Globus pallidus (tissue), 1 donor: Measurements from ENCODE around the gene NR0B2.
"Not testable (repeated sequence)": the region's sequence is repeated elsewhere in the genome, so short reads cannot be mapped to it uniquely, and the experiment has no call there.

Experiments used
- DNase-seq: peaks from one replicate; pipeline ENCODE4 v3.0.0-alpha.2; 2015; ENCODE audit warnings: low spot score

Gene NR0B2, protein sequence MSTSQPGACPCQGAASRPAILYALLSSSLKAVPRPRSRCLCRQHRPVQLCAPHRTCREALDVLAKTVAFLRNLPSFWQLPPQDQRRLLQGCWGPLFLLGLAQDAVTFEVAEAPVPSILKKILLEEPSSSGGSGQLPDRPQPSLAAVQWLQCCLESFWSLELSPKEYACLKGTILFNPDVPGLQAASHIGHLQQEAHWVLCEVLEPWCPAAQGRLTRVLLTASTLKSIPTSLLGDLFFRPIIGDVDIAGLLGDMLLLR

DNA sequence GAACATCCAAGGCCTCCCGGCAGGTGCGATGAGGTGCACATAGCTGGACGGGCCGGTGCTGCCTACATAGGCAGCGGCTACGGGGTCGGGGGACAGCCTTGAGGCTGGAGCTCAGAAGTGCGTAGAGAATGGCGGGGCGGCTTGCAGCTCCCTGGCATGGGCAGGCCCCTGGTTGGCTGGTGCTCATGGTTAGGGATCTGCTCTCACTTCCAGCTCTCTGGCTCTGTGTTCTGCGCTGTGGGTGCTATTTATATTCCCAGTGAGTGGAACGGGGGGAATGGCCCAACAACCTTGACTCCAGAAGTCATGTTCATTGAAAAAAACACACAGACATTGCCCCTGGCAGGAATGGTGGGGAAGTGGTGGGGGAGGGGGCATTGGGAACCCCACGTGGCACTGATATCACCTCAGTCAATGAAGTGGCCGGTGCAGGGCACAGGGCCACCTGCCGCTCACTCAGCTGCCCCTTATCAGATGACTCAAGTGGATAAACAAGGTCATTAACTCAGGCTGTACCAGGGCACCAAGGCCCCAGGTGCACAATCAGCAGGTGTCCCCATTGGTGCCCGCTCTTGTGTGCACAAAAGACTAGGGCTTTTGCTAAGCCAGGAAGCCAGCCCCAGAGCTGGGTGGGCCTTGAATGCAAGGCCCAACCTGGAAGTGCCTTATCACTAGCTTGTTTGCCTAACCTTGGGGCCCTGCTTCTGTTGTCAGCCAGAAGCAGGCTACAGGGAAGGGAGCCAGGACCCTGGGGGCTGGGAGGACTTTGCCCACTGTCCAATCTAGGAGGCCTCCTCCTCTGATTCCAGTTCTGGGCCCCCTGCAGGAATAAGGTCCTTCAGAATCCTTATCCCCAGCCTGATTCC, at the start of gene NR0B2:
Gene NR0B2 (minus strand): TSS at position 222 of the 866 bp plus-strand sequence. CDS start 35 bp downstream, at position 187.
- DNase-seq = no peak

DNA sequence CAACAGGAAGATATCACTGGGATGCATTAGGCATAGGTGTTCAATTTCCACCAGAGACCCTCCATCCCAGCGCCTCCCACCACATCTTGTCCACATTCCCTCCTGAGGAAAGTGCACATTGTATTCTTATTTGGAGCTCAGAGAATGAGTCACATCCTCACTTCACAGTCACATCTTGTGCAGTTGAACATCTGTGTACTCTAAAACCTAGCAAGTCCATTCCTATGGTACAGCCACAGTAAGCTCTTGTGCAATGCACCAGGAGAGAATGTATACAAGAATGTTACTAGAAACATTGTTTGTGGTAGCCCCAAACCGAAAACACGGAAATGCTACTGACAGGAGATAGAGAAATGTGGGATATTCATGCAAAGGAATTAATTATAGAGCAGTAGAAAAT, 48.1 kb upstream of the NR0B2 start:
- DNase-seq = no peak

DNA sequence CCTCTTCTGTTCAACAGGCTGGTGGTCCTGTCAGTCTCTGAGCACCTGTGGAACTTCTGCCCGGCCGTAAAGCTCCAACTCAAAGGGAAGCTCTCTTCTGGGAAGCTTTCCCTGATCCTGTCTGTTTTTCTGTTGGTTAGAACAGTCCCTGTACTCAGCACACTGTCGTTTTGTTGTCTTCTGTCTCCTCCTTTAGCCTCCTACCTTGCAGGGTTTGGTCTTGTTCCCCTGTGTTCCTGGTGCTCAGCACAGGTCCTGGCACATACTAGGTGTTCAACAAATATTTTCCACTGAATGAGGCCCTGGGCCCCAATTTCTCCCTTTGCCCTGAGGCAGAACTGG, 46.8 kb upstream of the NR0B2 start:
- no peak for DNase-seq

DNA sequence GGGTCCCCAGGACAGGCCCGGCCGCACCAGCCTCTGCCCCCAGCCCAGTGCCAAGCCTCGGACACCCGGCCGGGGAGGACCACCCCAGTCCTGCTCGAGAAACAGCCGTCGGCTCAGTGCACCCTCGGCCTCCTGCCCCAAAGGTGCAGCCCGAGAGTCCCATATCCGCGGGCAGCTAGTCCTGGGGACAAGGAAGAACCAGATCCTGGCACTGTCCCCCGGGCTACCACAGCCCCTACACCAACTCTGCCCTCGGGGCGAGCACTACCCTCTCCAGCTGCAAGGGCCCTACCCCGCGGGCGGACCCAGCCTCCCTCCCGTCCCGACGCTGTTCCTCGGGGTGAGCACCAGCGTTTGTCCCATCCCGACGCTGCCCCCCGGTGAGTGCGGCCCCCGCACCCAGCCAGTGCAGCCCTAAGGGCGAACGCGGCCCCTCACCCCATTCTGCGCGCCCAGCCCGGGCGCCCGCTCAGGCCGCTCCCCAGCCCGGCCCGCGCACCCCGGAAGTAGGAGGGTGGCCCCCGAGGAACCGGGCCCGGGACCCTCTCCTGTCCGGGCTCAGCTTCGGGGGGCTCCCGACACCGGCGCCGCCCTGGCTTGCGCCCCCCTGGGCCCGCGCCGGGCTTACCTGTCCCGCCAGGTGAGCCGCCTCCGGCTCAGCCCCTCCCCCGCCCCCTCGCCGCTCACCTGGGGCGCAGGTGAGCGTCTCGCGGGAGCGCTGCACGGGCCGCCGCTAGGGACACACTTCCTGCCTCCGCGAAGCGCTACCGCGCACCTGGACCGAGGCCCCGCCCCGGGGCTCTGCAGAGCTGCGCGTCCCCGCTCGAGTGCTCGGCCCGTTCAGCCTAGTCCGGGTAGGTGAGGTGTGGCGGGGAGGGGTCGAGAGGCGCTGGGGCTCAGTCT, 46.2 kb upstream of the NR0B2 start, which contains the start of gene KDF1:
Gene KDF1 (minus strand): TSS at position 747 of the 903 bp plus-strand sequence. CDS start 8,088 bp downstream, outside the sequence.
- DNase-seq = no peak

DNA sequence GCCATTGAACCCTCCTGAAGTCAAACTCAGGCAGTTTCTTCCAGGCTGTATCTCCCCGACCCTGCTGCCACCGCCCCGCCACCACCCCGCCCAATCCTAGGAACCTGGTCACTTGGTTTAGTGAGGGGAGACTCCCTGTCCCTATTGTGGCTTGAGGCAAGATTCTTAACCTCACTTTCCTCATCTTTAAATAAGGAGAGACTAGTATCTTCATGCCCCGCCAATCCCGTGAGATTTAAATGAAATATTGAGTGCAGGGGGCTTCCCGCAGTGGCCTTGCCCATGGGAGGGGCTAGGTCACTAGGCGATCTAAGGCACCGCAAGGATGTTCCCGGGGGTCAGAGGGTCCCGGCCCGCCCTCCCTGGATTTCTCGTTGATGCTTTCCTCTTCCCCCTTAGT, 45.5 kb upstream of the NR0B2 start:
- no peak for DNase-seq

DNA sequence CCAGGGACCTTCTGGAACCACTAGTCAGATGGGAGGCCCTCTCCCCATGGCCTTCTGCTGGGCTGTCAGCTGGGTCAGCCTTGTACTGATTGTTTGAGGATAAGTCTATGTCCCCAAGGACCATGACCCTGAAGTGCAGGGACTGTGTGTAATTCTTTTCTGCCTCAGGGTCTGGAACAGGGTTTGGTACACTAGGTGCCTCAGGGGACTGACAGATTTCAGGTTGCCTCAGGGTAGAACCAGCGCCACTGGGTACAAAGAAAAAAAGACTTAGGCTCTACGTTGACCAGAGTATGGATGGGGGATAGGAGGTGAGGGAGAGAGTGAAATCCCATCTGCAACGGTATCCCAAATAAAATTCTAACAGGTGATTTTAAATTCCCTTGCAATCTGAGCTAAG, 43.5 kb upstream of the NR0B2 start:
- no peak for DNase-seq

DNA sequence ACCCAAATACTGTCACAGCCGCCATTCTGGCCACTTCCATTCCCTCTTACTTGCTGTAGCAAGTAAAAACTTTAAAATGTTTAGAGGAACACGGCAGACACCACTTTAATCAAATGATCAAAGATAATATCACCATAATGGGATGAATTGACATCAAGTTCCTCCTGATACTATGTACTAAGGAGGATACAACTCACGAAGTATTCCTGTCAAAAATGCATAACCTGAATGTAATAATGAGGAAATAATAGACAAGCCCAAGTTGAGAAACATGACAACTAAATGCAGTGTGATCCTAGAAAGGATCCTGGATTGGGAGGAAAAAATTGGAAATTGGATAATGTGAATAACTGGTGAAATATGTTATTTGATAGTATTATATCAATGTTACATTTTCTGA, 42.5 kb upstream of the NR0B2 start:
- DNase-seq = no peak

DNA sequence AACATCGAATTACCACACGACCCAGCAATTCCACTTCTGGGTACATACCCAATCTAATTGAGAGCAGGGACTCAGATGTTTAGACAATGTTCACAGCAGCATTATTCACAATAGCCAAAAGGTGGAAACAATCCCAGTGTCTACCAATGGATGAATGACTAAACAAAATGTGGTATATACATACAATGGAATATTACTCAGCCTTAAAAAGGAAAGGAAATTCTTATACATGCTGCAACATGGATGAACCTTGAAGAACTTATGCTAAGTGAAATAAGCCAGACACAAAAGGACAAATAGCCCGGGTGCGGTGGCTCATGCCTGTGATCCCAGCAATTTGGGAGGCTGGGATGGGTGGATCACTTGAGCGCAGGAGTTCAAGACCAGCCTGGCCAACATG, 39.6 kb upstream of the NR0B2 start:
- no peak for DNase-seq

DNA sequence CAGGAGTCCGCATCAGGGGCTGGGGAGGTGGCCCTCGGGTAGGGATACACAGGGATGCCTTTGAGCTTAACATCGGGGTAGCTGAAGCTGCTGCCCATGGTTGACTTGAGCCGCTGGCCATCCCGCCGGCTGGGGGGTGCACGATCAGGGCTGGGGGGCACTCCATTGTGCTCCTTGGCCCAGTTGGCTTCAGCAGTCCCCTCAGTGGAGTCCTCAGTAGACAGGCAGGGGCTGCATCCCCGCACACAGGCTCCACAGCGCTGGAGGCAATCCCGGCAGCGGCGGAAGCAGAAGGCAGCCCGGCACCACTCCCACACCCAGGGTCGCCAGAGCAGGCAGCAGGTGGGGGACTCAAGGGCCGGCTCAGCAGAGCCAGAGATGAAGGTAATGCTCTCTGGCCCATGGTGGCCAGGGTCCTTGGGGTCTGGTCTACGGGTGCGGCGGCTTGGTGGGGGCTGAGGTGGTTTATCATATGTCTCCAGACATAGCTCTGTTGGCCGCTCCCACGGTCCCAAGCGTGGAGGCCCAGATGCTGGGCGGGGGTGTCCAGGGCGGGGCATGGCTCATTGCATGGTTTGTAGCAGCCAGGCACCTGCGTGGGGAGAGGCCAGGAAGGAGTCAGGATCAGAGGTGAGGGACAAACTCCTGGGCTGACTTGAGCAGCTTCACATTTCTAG, 38.2 kb upstream of the NR0B2 start:
- DNase-seq = no peak

DNA sequence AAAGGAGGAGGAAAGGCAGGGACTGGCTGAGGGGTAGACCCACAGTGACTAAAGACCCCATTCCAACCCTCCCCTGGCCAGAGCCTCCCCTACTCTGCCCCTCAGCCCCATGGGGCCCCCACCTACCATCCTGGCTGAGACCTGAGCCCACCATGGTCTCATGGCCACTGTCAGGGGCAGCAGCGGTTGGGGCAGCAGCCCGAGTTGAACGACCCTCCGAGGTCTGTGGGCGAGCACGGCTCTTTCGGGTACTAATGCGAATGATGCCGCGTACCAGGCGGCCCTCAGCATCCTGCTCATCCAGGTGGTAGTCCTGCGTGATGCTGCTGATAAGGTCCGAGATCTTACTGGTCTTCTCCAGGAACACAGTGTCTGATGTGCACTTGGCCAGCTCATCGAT, 37.4 kb upstream of the NR0B2 start:
- DNase-seq = no peak

DNA sequence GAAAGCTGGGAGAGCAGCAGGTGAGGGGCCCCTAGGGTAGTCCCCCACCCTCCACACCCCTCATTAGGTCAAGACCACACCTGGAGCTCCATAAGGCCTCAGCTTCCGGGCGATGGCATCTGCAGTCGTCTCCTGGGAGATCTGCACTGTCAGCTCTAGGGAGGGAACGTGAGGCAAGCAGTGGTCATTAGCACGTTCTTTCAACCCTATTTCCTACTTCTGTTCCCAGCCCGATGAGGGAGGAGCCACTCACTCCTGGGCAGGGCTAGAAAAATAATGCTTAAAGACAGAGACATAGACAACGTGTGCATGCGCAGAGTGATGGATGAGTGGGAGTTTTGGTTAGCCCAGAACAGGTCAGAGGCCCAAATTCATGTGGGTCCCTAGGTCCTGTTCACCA, 36.8 kb upstream of the NR0B2 start:
- no peak for DNase-seq

DNA sequence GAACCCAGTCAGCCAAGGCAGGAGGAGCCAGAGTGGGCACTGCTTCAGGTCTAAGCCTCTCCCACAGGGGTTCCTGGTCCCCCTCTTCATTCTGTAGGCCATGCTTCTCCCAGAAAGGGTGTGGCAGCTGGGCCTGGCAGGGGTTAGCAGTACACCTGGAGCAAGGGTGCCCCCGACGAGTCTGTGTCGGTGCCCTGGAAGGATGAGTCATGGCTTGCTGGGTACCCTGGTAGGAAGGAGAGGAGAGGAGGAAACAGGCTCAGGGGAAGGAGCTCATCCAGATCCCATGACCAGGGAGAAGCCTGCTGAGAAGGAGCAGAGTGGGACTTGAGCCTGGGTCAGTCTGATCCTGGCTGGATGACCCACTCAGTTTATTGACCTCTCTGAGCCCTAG, 36.1 kb upstream of the NR0B2 start:
- DNase-seq = no peak

DNA sequence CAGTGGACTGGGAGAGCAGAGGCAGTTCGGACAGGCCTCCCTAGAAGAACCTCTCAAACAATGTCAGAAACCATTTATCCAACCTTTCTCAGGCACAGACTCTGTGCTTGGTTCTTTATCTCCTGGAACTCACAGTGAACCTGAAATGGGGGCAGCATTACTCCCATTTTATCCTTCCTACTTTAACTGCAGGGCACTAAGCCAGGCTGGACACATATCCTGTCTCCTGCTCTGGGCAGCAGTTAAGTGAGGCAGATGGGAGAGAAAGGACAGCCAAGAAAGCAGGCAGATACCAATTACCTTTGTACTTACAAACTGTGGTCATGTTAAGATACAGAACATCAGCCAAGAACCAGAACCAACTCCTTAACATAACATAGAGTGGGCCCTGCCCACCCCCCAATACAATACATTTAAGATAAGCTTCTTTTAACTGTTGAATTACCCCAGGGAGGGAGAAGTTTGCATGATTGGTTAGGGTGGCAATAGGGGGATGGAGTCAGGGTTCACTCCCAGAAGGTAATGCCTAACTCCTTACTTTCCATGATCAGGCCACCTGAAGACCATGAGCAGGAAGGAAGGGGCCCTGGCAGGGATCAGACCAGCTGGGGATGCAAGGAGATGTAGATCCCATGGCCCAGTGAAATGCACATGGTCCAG, 35.6 kb upstream of the NR0B2 start:
- no peak for DNase-seq

DNA sequence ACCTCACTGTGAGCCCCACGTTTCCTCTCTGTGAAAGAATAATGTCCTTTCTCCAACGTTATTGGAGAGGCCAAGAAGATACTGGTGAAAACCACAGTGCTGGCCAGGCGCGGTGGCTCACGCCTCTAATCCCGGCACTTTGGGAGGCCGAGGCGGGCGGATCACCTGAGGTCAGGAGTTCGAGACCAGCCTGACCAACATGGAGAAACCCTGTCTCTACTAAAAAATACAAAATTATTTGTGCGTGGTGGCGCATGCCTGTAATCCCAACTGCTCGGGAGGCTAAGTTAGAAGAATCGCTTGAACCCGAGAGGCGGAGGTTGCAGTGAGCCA, 34.9 kb upstream of the NR0B2 start:
- DNase-seq = not testable (repeated sequence)

DNA sequence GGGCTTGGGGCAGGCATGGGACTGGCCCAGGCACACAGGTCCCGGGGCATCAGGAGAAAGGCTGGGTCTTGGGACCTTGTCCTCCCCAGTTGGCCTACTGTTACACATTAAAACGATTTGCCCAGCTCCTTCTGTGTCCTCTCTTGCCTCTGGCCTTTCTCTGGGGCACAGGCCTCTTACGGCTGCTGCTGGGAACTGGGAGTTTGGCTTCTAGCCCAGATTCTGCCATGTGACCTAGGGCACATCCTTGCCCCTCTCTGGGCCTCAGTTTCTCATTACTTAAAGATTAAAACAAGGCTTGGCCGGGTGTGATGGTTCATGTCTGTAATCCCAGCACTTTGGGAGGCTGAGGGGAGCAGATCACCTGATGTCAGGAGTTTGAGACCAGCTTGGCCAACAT, 32.5 kb upstream of the NR0B2 start:
- DNase-seq = no peak

DNA sequence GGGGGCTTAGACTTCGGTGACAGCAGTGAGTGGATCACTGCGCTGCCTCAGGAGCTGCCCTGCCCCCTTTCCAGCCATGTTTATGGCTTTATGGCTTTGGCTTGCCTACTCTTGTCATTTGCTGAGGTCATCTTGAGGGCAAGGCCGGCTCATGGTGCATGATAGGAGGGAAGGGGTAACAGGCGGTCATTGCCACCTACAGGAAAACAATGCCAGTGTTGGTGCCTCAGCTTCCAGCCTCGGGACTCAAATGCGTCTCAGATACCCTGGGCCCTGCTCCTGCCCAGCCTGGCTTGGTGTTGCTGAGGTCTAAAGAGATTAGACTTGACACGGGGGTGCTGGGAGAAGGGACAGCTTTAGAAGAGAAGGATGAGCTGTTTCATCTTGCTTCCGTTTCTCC, 32.0 kb upstream of the NR0B2 start:
- no peak for DNase-seq

DNA sequence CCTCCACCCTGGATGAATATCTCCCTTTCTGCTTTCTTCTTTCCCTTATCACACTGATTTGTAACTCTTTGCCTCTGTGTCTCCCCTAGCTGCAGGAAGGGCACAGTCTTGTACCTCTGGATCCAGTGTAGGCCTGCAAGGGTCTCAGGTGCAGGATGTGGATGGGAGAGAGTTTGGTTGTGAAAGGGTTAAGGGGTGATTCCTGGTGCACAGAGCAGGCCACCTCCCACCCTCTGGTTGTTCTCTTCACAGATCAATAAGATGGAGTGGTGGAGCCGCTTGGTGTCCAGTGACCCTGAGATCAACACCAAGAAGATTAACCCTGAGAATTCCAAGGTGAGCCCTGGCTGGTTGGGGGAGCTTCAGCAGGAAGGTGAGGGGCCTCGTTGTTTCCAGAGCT, 31.4 kb upstream of the NR0B2 start:
- DNase-seq = no peak

DNA sequence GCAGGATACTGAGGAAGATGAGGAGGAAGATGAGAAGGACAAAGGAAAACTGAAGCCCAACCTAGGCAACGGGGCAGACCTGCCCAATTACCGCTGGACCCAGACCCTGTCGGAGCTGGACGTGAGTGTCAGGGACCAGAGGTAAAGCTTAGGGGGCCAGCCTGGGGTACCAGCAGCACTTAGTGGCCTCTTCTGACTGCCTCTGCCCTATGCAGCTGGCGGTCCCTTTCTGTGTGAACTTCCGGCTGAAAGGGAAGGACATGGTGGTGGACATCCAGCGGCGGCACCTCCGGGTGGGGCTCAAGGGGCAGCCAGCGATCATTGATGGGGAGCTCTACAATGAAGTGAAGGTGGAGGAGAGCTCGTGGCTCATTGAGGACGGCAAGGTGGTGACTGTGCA, 28.9 kb upstream of the NR0B2 start:
- DNase-seq = no peak

DNA sequence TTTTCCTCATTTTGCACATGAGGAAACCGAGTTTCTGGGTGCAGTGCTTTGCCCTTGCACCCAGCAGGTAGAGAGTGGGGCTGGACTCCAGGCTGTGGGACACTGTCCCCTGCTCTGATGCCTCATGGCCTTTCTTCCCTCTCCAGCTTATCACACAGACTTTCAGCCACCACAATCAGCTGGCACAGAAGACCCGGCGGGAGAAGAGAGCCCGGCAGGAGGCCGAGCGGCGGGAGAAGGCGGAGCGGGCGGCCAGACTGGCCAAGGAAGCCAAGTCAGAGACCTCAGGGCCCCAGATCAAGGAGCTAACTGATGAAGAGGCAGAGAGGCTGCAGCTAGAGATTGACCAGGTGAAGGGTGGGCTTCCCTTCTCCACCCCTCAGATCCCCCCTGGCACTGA, 27.5 kb upstream of the NR0B2 start:
- no peak for DNase-seq

DNA sequence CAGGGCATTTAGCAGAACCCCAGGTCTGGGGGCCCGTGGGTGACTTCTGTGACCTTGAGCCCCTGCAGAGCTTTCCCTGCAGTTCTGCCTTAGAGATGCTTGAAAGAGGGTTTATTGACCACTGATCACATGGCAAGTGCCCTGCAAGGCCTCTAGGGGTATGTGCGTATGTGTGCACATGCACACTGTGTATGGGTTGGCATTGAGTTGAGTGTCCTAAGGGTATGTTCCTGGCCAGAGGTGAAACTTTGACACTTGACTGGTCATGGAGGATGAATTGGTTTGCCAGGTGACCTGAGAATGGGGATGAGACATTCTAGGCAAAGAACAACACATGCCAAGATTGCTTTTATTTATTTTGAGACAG, 24.9 kb upstream of the NR0B2 start:
- no peak for DNase-seq

DNA sequence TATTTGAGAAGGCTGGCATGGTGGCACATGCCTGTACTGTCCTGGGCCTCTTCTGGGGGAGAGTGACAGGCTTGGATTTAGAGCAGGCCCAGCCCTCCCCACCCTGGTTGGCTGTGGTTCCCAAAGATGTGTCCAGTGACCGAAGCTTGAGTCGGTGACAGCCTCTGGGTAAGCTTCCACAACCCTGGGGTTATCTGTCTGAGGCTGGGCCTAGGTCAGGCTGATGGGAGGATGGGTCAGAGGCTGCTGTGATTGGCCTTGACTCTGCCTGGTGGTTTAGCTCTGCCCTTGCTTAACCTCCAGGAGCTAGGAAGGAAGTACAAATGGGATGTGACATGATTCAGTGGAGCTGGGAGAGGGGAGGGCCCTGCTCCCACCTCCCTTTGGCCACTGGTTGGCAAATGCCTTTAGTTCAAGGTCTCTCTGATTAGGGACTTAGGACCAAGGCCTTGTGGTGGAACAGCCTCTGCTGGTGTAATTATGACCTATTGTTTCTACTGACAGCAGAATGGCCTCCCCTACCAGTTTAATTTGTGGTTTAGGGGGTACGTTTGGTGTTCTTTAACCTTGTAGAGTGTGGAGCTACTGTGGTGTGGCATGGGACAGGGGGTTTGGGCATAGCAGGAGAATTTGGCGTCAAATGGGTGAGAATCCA, 24.4 kb upstream of the NR0B2 start:
- DNase-seq = no peak
